Caco-2 (cell line): Measurements from ENCODE around the gene TSHZ2. TPM values are rescaled to one million over a fixed set of nuclear protein-coding genes. Genes with fewer than 3 reads are reported as not detected.

ENCODE experiments used
- BruUV-seq: library from RNA; stranded (reverse); fragments of 400-500 nt; replicated peaks from 2 replicates; lab custom pipeline; 2021; lab: Mats Ljungman, UMichigan
- CTCF ChIA-PET: fragments of 300-600 bp; sonication (Branson Sonifier 250); formaldehyde crosslinking; loops from one replicate; lab custom pipeline; 2022; ENCODE audit warnings: antibody characterized with exemption; lab: Charles Lee
- POLR2A ChIA-PET: fragments of 300-600 bp; sonication (Branson Sonifier 250); formaldehyde crosslinking; loops from one replicate; lab custom pipeline; 2022; ENCODE audit warnings: antibody characterized with exemption; lab: Charles Lee
- DNase-seq, 2 experiments: peaks; one replicate each; pipeline versions ENCODE4 v3.0.0 to v3.0.0-alpha.2; 2020 to 2022
- H3K27me3 ChIP-seq: replicated peaks from 2 replicates; pipeline ENCODE4 v1.6.0; 2011; ENCODE audit warnings: low read length; ENCODE audit not compliant: control insufficient read depth, insufficient read depth
- H3K36me3 ChIP-seq: 2 replicates; pipeline ENCODE4 v1.5.1; 2011; ENCODE audit warnings: low read length; ENCODE audit not compliant: control insufficient read depth, insufficient read depth
- H3K4me1 ChIP-seq: fragments of 250-450 bp; sonication (Bioruptor Pico); 2 replicates; pipeline ENCODE4 v1.5.1; 2020; ENCODE audit warnings: mild to moderate bottlenecking
- H3K4me3 ChIP-seq: 2 replicates; pipeline ENCODE4 v1.5.1; 2011; ENCODE audit warnings: low read depth, mild to moderate bottlenecking, control low read depth, low read length
- H3K9me3 ChIP-seq: fragments of 250-450 bp; sonication (Bioruptor Pico); 2 replicates; pipeline ENCODE4 v1.5.1; 2020; ENCODE audit warnings: mild to moderate bottlenecking, moderate library complexity
- H3K27ac Mint-ChIP-seq: one replicate; pipeline ENCODE4 v1.8.0; 2022; ENCODE audit warnings: mixed read lengths; ENCODE audit not compliant: unreplicated experiment
- H3K27me3 Mint-ChIP-seq: one replicate; pipeline ENCODE4 v1.8.0; 2022; ENCODE audit warnings: mixed read lengths; ENCODE audit not compliant: insufficient read depth, unreplicated experiment
- H3K36me3 Mint-ChIP-seq: one replicate; pipeline ENCODE4 v1.8.0; 2022; ENCODE audit warnings: mild to moderate bottlenecking, mixed read lengths; ENCODE audit not compliant: insufficient read depth, unreplicated experiment
- H3K4me1 Mint-ChIP-seq: one replicate; pipeline ENCODE4 v1.8.0; 2022; ENCODE audit warnings: low read depth, mixed read lengths; ENCODE audit not compliant: unreplicated experiment
- H3K4me3 Mint-ChIP-seq: one replicate; pipeline ENCODE4 v1.8.0; 2022; ENCODE audit warnings: mild to moderate bottlenecking, moderate library complexity, mixed read lengths; ENCODE audit not compliant: unreplicated experiment
- H3K9me3 Mint-ChIP-seq: one replicate; pipeline ENCODE4 v1.8.0; 2022; ENCODE audit warnings: mixed read lengths; ENCODE audit not compliant: unreplicated experiment
- intact Hi-C: fragments of 100-400 bp; cut with micrococcal nuclease; formaldehyde crosslinking; loops from one replicate; pipeline ENCODE4 v1.10.0; 2022; ENCODE audit not compliant: unreplicated experiment
- total RNA-seq: library from RNA; stranded (reverse); gene quantifications from 2 replicates; pipeline ENCODE4 v1.2.3, GENCODE V29; 2022
- TF ChIP-seq, protein P1 (sequence below), 2 experiments: fragments of 200-600 bp in 1 of 2; IDR thresholded peaks; 1 replicate in 1 of 2; 2 replicates in 1 of 2; pipeline versions ENCODE4 v1.5.1 to v1.8.0; 2011 to 2022; ENCODE audit warnings: antibody characterized with exemption in 1 of 2, control low read depth in 1 of 2, inconsistent platforms in 1 of 2, low read depth in 1 of 2, low read length in 1 of 2, mild to moderate bottlenecking in 1 of 2, moderate library complexity in 1 of 2; ENCODE audit not compliant: insufficient read depth in 1 of 2, severe bottlenecking in 1 of 2, unreplicated experiment in 1 of 2

TSHZ2 gene
- total RNA-seq, 1 experiment from 2014 or later, result 0.07 TPM

GRCh38 chr20:53408691-53409446 lies 436.7 kb downstream of the TSHZ2 start:
- BruUV-seq, result no TSS peak
- Mint-ChIP-seq H3K27ac (no peak overlapping the region), H3K9me3 (no peaks in the 10 kb centered on the region), H3K36me3 (no peaks in the 10 kb centered on the region), H3K4me1 (no peaks in the 10 kb centered on the region), H3K27me3 (peaks cover 11% of the 10 kb centered on the region), H3K4me3 (no peak overlapping the region)
- DNase-seq, result no peak
- no peaks in the 10 kb centered on the region for H3K4me1 ChIP-seq
- ChIA-PET CTCF (interaction anchor here (2.3 kb wide), 1 partner anchor 139 kb away, joined by 8 read pairs; no protein-coding TSS in a partner anchor), POLR2A (no interaction called here)
- intact Hi-C loops, result no loop called here
- TF ChIP-seq, protein P1, sequence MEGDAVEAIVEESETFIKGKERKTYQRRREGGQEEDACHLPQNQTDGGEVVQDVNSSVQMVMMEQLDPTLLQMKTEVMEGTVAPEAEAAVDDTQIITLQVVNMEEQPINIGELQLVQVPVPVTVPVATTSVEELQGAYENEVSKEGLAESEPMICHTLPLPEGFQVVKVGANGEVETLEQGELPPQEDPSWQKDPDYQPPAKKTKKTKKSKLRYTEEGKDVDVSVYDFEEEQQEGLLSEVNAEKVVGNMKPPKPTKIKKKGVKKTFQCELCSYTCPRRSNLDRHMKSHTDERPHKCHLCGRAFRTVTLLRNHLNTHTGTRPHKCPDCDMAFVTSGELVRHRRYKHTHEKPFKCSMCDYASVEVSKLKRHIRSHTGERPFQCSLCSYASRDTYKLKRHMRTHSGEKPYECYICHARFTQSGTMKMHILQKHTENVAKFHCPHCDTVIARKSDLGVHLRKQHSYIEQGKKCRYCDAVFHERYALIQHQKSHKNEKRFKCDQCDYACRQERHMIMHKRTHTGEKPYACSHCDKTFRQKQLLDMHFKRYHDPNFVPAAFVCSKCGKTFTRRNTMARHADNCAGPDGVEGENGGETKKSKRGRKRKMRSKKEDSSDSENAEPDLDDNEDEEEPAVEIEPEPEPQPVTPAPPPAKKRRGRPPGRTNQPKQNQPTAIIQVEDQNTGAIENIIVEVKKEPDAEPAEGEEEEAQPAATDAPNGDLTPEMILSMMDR (IDR thresholded peaks at IDR 0.05; ENCODE audit: insufficient read depth in 1 of 2, low read depth in 1 of 2, low read length in 1 of 2, severe bottlenecking in 1 of 2, unreplicated experiment in 1 of 2), result no peak
- no peaks in the 10 kb centered on the region; the same call in 1 of the 2 replicates for H3K27me3 ChIP-seq
- no peaks in the 10 kb centered on the region for H3K9me3 ChIP-seq
- no peak overlapping the region for H3K4me3 ChIP-seq
- no peaks in the 10 kb centered on the region for H3K36me3 ChIP-seq

DNA sequence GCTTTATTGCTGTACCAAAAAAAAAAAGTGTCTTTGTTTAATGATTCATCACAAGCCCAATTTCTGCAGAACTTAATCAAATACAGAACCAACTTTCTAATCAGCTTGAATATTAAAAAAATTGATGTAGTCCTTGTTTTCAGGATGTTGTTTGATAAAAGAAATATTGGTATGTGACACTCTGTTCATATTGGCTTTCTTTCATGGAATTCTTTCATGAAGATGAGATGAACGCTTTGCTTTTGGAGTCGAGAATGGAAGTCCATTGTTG lies 437.2 kb downstream of the TSHZ2 start:
- Mint-ChIP-seq H3K9me3 (no peaks in the 10 kb centered on the region), H3K4me1 (no peaks in the 10 kb centered on the region), H3K36me3 (no peaks in the 10 kb centered on the region), H3K27me3 (peaks cover 10% of the 10 kb centered on the region), H3K4me3 (no peak overlapping the region), H3K27ac (no peak overlapping the region)
- Histone ChIP-seq H3K9me3 (no peaks in the 10 kb centered on the region), H3K4me1 (no peaks in the 10 kb centered on the region), H3K27me3 (no peaks in the 10 kb centered on the region; the same call in 1 of the 2 replicates), H3K4me3 (no peak overlapping the region), H3K36me3 (no peaks in the 10 kb centered on the region)
- no peak for DNase-seq
- CTCF ChIA-PET, result no interaction called here
- no TSS peak for BruUV-seq
- POLR2A ChIA-PET, result no interaction called here
- intact Hi-C loops, result no loop called here
- TF ChIP-seq, protein P1 (IDR thresholded peaks at IDR 0.05; ENCODE audit: insufficient read depth in 1 of 2, low read depth in 1 of 2, low read length in 1 of 2, severe bottlenecking in 1 of 2, unreplicated experiment in 1 of 2), result no peak

GRCh38 chr20:53411129-53411528 lies 439.0 kb downstream of the TSHZ2 start:
- POLR2A ChIA-PET, result no interaction called here
- intact Hi-C loops, result loop anchor here (5.0 kb wide), 1 partner anchor 656 kb away; no protein-coding TSS in a partner anchor
- no peaks in the 10 kb centered on the region for H3K9me3 ChIP-seq

More at GRCh38 chr20:53411129-53411528, 439.0 kb downstream of the TSHZ2 start:
- Histone ChIP-seq H3K4me3 (no peak overlapping the region), H3K36me3 (no peaks in the 10 kb centered on the region), H3K27me3 (no peaks in the 10 kb centered on the region; the same call in 1 of the 2 replicates), H3K4me1 (no peaks in the 10 kb centered on the region)
- Mint-ChIP-seq H3K4me3 (no peak overlapping the region), H3K27ac (no peak overlapping the region), H3K36me3 (no peaks in the 10 kb centered on the region), H3K9me3 (no peaks in the 10 kb centered on the region), H3K27me3 (no peaks in the 10 kb centered on the region), H3K4me1 (no peaks in the 10 kb centered on the region)
- no peak for DNase-seq
- BruUV-seq, result no TSS peak
- TF ChIP-seq, protein P1 (IDR thresholded peaks at IDR 0.05; ENCODE audit: insufficient read depth in 1 of 2, low read depth in 1 of 2, low read length in 1 of 2, severe bottlenecking in 1 of 2, unreplicated experiment in 1 of 2), result no peak
- CTCF ChIA-PET, result interaction anchor here (4.2 kb wide), 1 partner anchor 136 kb away, joined by 120 read pairs; no protein-coding TSS in a partner anchor
